ENCODE data around the gene LRP1B.
A peak's percentile ranks its signal among the peaks of the same experiment; 100 is the strongest.

LRP1B gene

DNA sequence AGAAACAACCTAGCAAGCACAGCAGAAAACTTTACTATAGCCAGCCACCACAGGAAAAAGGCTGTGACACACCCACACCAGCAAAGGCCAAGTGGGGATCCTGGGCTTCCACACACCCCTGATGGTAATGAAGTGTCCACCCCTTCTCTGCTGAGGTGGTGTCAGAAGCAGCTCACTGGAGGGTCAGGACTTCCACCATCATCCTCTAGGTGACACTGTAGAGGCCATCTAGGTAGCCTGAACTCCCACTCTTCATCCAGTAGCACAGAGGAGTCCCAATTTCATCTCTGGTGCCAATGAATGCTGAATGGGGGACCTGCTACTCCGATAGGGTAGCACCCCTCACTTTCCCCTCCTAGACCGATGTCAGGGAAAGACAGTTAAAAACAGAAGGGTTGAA, 1544.4 kb downstream of the LRP1B start:
- Histone ChIP-seq H3K27me3 (no peaks in the 10 kb centered on the region), H3K36me3 (no peaks in the 10 kb centered on the region), H3K4me1 (no peaks in the 10 kb centered on the region), H3K4me3 (ENCODE audit: low read depth, low read length) (no peak overlapping the region), H3K9me3 (no peaks in the 10 kb centered on the region)
- peak; percentile 30 for DNase-seq
- TF ChIP-seq, protein P1, sequence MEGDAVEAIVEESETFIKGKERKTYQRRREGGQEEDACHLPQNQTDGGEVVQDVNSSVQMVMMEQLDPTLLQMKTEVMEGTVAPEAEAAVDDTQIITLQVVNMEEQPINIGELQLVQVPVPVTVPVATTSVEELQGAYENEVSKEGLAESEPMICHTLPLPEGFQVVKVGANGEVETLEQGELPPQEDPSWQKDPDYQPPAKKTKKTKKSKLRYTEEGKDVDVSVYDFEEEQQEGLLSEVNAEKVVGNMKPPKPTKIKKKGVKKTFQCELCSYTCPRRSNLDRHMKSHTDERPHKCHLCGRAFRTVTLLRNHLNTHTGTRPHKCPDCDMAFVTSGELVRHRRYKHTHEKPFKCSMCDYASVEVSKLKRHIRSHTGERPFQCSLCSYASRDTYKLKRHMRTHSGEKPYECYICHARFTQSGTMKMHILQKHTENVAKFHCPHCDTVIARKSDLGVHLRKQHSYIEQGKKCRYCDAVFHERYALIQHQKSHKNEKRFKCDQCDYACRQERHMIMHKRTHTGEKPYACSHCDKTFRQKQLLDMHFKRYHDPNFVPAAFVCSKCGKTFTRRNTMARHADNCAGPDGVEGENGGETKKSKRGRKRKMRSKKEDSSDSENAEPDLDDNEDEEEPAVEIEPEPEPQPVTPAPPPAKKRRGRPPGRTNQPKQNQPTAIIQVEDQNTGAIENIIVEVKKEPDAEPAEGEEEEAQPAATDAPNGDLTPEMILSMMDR (IDR thresholded peaks at IDR 0.05; ENCODE audit: low read depth, low read length), result peak; percentile 68

DNA sequence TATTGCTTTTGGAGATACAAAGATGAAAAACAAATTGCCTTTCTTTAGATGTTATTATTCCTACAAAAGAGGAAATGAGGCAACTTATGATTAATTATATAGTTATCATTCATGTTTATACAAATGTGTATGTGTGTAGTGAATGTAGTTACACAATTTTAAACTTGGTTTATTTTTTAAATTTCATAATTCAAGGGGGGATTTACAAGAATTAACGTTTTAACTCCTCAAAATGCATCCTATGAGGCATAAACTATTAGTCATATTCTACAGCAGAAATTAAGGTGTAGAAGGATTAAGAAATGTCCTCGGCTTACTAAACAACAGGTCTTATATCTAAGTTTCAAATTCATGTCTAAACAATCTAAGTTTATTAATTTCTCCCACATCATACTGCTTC, 1545.8 kb downstream of the LRP1B start:
- DNase-seq, result no peak
- no peaks in the 10 kb centered on the region for H3K36me3 ChIP-seq
- TF ChIP-seq, protein P1 (IDR thresholded peaks at IDR 0.05; ENCODE audit: low read depth, low read length), result no peak

DNA sequence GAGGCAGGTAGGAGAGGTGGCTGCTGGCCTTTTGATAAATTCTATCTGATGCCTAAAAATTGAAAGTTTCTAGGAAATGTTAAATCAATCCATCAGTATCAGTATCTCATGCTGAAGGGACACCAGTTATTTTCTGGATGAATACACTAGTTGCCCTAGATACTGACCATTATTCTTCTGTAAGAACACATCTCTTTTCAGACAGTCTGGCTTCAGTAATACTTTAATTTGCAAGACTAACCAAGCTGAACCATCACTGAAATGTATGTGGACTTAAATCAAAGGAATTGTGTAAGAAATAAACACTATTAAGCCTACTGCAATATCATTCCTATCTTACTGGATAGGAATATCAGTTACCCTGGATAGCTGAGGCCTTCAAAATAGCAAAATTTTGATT, 1546.3 kb downstream of the LRP1B start:
- no peak for DNase-seq
- no peak overlapping the region for H3K4me3 ChIP-seq (ENCODE audit: low read depth, low read length)
- H3K27me3 ChIP-seq, result no peaks in the 10 kb centered on the region
- H3K36me3 ChIP-seq, result no peaks in the 10 kb centered on the region
- H3K4me1 ChIP-seq, result no peaks in the 10 kb centered on the region; the same call in 1 of the 2 replicates
- TF ChIP-seq, protein P1 (IDR thresholded peaks at IDR 0.05; ENCODE audit: low read depth, low read length), result no peak
- H3K9me3 ChIP-seq, result no peaks in the 10 kb centered on the region

More for the DNA sequence above, 1545.8 kb downstream of the LRP1B start:
- H3K9me3 ChIP-seq, result no peaks in the 10 kb centered on the region
- no peaks in the 10 kb centered on the region for H3K27me3 ChIP-seq
- no peaks in the 10 kb centered on the region; the same call in 1 of the 2 replicates for H3K4me1 ChIP-seq
- no peak overlapping the region for H3K4me3 ChIP-seq (ENCODE audit: low read depth, low read length)

DNA sequence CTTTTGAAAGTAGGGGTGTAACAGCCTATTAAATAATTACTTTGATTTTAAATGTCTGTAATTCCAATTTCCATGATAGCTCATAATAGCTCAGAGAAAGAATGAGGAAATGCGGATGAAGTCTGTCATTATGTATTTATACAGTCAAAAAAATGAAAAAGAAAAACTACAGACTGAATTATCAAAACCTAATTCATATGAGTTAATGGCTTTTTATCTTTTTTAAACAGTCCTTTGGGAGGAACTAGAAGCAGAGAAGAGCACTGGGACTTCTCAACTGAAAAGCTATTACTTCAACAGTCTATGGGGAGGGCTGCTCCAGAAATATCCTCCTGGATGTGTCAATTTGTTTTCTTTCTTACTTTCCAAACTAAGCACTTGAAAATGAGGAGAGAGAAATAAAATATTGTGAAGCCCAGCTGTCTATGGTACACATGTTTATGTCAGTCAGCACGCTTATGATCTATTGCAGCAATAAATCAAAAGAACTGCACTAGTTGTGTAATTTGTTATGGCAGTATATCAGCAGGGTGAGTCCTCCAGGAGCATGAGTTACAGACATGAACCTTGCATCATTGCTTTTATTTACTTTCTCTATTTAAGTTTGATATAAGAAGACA, 1550.2 kb downstream of the LRP1B start:
- Histone ChIP-seq H3K4me1 (no peaks in the 10 kb centered on the region; the same call in 1 of the 2 replicates), H3K4me3 (ENCODE audit: low read depth, low read length) (no peak overlapping the region), H3K36me3 (no peaks in the 10 kb centered on the region), H3K27me3 (no peaks in the 10 kb centered on the region), H3K9me3 (no peaks in the 10 kb centered on the region)
- DNase-seq, result no peak
- TF ChIP-seq, protein P1 (IDR thresholded peaks at IDR 0.05; ENCODE audit: low read depth, low read length), result no peak

DNA sequence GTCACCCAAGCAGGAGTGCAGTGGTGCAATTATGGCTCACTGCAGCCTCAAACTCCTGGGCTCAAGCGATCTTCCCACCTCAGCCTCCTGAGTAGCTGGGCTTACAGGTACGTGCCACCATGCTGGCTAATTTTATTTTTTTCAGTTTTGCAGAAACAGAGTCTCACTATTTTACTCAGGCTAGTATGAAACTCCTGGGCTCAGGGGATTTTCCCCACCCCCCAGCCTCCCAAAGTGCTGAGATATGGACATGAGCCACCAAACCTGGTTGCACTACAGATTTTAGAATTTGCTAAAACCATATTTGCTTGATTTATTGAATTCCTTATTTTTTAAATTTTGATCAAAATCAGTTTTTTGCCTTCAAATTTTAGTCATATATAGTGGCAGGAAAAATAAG, 1553.4 kb downstream of the LRP1B start:
- no peaks in the 10 kb centered on the region for H3K27me3 ChIP-seq
- no peak for DNase-seq
- no peaks in the 10 kb centered on the region for H3K9me3 ChIP-seq
- TF ChIP-seq, protein P1 (IDR thresholded peaks at IDR 0.05; ENCODE audit: low read depth, low read length), result no peak
- no peaks in the 10 kb centered on the region for H3K36me3 ChIP-seq
- no peaks in the 10 kb centered on the region; the same call in 1 of the 2 replicates for H3K4me1 ChIP-seq
- no peak overlapping the region for H3K4me3 ChIP-seq (ENCODE audit: low read depth, low read length)

DNA sequence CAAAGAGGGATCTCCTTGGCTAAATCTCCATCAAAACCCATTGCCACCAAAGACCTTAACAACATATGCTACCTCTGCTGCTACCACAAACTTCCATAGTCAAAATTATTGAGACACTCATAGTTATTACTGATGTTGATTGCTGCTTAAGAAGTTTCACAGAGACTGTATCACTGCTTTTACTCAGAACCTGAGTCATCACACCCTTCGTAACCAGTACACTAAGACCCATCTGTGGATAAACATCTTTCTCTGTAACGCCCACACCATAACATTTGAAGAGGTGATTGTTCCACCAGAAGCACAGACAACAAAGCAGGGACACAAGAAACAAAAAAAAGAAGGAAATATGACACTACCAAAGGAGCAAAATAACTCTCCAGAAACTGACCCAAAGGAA, 1563.1 kb downstream of the LRP1B start:
- DNase-seq, result no peak
- no peaks in the 10 kb centered on the region for H3K36me3 ChIP-seq
- no peaks in the 10 kb centered on the region for H3K9me3 ChIP-seq
- TF ChIP-seq, protein P1 (IDR thresholded peaks at IDR 0.05; ENCODE audit: low read depth, low read length), result no peak
- no peak overlapping the region for H3K4me3 ChIP-seq (ENCODE audit: low read depth, low read length)
- H3K4me1 ChIP-seq, result no peaks in the 10 kb centered on the region
- no peaks in the 10 kb centered on the region for H3K27me3 ChIP-seq
